ENCODE measurements around the gene PRKCZ. TPM values are rescaled to one million over a fixed set of nuclear protein-coding genes. Genes with fewer than 3 reads are reported as not detected.

The PRKCZ gene
- total RNA-seq, 6 experiments from 2014 or later, result 0.55 to 1.4 (median 0.95) TPM

- H3K4me3 Mint-ChIP-seq, result no peak overlapping the region
- H3K4me1 Mint-ChIP-seq (ENCODE audit: low read depth), result 0 out of 2 replicates have a peak, but pooled peaks cover 5% of the 10 kb centered on the region
- no peaks in the 10 kb centered on the region for H3K9me3 Mint-ChIP-seq
- H3K27me3 Mint-ChIP-seq (ENCODE audit: insufficient read depth), result peaks cover 57% of the 10 kb centered on the region
- H3K36me3 Mint-ChIP-seq (ENCODE audit: low read depth), result no peaks in the 10 kb centered on the region; the same call in 1 of the 2 replicates
- TF ChIP-seq CTCF (IDR thresholded peaks at IDR 0.05), result no peak
- no peak overlapping the region for H3K27ac Mint-ChIP-seq
- DNase-seq, result no peak
Observed at GRCh38 chr1:2021550-2021949, 28.7 kb upstream of the PRKCZ start.

GRCh38 chr1:2022063-2022770, 28.0 kb upstream of the PRKCZ start:
- Mint-ChIP-seq H3K27me3 (ENCODE audit: insufficient read depth) (peaks cover 55% of the 10 kb centered on the region), H3K4me1 (ENCODE audit: low read depth) (0 out of 2 replicates have a peak, but pooled peaks cover 5% of the 10 kb centered on the region), H3K27ac (no peak overlapping the region), H3K36me3 (ENCODE audit: low read depth) (no peaks in the 10 kb centered on the region; the same call in 1 of the 2 replicates), H3K4me3 (no peak overlapping the region), H3K9me3 (no peaks in the 10 kb centered on the region)
- no peak for TF ChIP-seq CTCF (IDR thresholded peaks at IDR 0.05)
- no peak for DNase-seq

- no peak overlapping the region for H3K27ac Mint-ChIP-seq
- no peak overlapping the region for H3K4me3 Mint-ChIP-seq
- no peaks in the 10 kb centered on the region for H3K9me3 Mint-ChIP-seq
- TF ChIP-seq CTCF (IDR thresholded peaks at IDR 0.05), result no peak
- no peak for DNase-seq
- H3K36me3 Mint-ChIP-seq (ENCODE audit: low read depth), result no peaks in the 10 kb centered on the region; the same call in 1 of the 2 replicates
- H3K27me3 Mint-ChIP-seq (ENCODE audit: insufficient read depth), result peaks cover 48% of the 10 kb centered on the region
- H3K4me1 Mint-ChIP-seq (ENCODE audit: low read depth), result 0 out of 2 replicates have a peak, but pooled peaks cover 5% of the 10 kb centered on the region
Observed at GRCh38 chr1:2023187-2023586, 27.0 kb upstream of the PRKCZ start.

- Mint-ChIP-seq H3K36me3 (ENCODE audit: low read depth) (no peaks in the 10 kb centered on the region), H3K27ac (no peak overlapping the region), H3K9me3 (no peaks in the 10 kb centered on the region), H3K27me3 (ENCODE audit: insufficient read depth) (peaks cover 47% of the 10 kb centered on the region), H3K4me1 (ENCODE audit: low read depth) (no peaks in the 10 kb centered on the region), H3K4me3 (no peak overlapping the region)
- DNase-seq, result no peak
- TF ChIP-seq CTCF (IDR thresholded peaks at IDR 0.05), result no peak
Observed at GRCh38 chr1:2024451-2024850, 25.8 kb upstream of the PRKCZ start.

- H3K9me3 Mint-ChIP-seq, result no peaks in the 10 kb centered on the region
- H3K27ac Mint-ChIP-seq, result no peak overlapping the region
- no peak overlapping the region for H3K4me3 Mint-ChIP-seq
- peaks cover 47% of the 10 kb centered on the region for H3K27me3 Mint-ChIP-seq (ENCODE audit: insufficient read depth)
- TF ChIP-seq CTCF (IDR thresholded peaks at IDR 0.05), result no peak
- H3K36me3 Mint-ChIP-seq (ENCODE audit: low read depth), result no peaks in the 10 kb centered on the region
- DNase-seq, result no peak
- no peaks in the 10 kb centered on the region for H3K4me1 Mint-ChIP-seq (ENCODE audit: low read depth)
Observed at GRCh38 chr1:2024887-2025286, 25.3 kb upstream of the PRKCZ start.

Data from HFFc6 (cell line).